GM23338 (cell line): ENCODE measurements around the gene KRTAP19-4. TPM values are rescaled to one million over a fixed set of nuclear protein-coding genes. Genes with fewer than 3 reads are reported as not detected.
A peak's percentile ranks its signal among the peaks of the same experiment; 100 is the strongest.
"Not testable (repeated sequence)": the region's sequence is repeated elsewhere in the genome, so short reads cannot be mapped to it uniquely, and the experiment has no call there.

Experiments
- ATAC-seq: fragments of 200-7000 bp; cut with Tn5 transposase; 3 replicates; pipeline ENCODE4 v1.9.1; 2020
- DNase-seq: peaks from one replicate; pipeline ENCODE4 v3.0.0-alpha.2; 2015; ENCODE audit warnings: low spot score
- H2AFZ ChIP-seq: fragments of 200-600 bp; sonication (generic); 2 replicates; pipeline ENCODE4 v1.8.0; 2016; ENCODE audit warnings: antibody characterized with exemption, mild to moderate bottlenecking, moderate library complexity
- H3F3A ChIP-seq: fragments of 200-600 bp; sonication (generic); replicated peaks from 2 replicates; pipeline ENCODE4 v1.8.0; 2017; ENCODE audit warnings: antibody characterized with exemption, mixed run types, low read depth
- H3K27ac ChIP-seq: fragments of 200-600 bp; sonication (generic); 2 replicates; pipeline ENCODE4 v1.6.1; 2016; ENCODE audit warnings: low read depth
- H3K27me3 ChIP-seq: fragments of 200-600 bp; sonication (generic); 2 replicates; pipeline ENCODE4 v1.8.0; 2016; ENCODE audit warnings: mild to moderate bottlenecking, mixed run types, moderate library complexity; ENCODE audit not compliant: insufficient read depth
- H3K36me3 ChIP-seq: fragments of 200-600 bp; sonication (generic); 2 replicates; pipeline ENCODE4 v1.8.0; 2016; ENCODE audit warnings: mild to moderate bottlenecking; ENCODE audit not compliant: insufficient read depth
- H3K4me1 ChIP-seq: fragments of 200-600 bp; sonication (generic); 2 replicates; pipeline ENCODE4 v1.8.0; 2016; ENCODE audit warnings: mild to moderate bottlenecking, moderate library complexity; ENCODE audit not compliant: insufficient read depth
- H3K4me2 ChIP-seq: fragments of 200-600 bp; sonication (generic); 2 replicates; pipeline ENCODE4 v1.7.1; 2017; ENCODE audit warnings: mixed run types
- H3K4me3 ChIP-seq: fragments of 200-600 bp; sonication (generic); 2 replicates; pipeline ENCODE4 v1.6.1; 2016; ENCODE audit warnings: mixed run types
- H3K79me2 ChIP-seq: fragments of 200-600 bp; sonication (generic); replicated peaks from 2 replicates; pipeline ENCODE4 v1.8.0; 2017; ENCODE audit warnings: mild to moderate bottlenecking; ENCODE audit not compliant: insufficient read depth
- H3K9me2 ChIP-seq: fragments of 200-600 bp; sonication (generic); 2 replicates; pipeline ENCODE4 v1.8.0; 2017; ENCODE audit not compliant: insufficient read depth
- H4K20me1 ChIP-seq: fragments of 200-600 bp; sonication (generic); replicated peaks from 2 replicates; pipeline ENCODE4 v1.8.0; 2017; ENCODE audit warnings: mild to moderate bottlenecking; ENCODE audit not compliant: insufficient read depth
- H3K27ac Mint-ChIP-seq: 2 replicates; pipeline ENCODE4 v1.8.0; 2020; ENCODE audit warnings: inconsistent platforms, mild to moderate bottlenecking, moderate library complexity, mixed read lengths
- H3K27me3 Mint-ChIP-seq: 3 replicates; pipeline ENCODE4 v1.8.0; 2022; ENCODE audit warnings: low read depth, mild to moderate bottlenecking, moderate library complexity, mixed read lengths, inconsistent platforms; ENCODE audit not compliant: insufficient read depth, poor library complexity
- H3K36me3 Mint-ChIP-seq: 3 replicates; pipeline ENCODE4 v1.8.0; 2021; ENCODE audit warnings: low read depth, mild to moderate bottlenecking, inconsistent platforms, moderate library complexity, mixed read lengths
- H3K4me1 Mint-ChIP-seq: 3 replicates; pipeline ENCODE4 v1.8.0; 2020; ENCODE audit warnings: mild to moderate bottlenecking, inconsistent platforms, mixed read lengths
- H3K4me3 Mint-ChIP-seq: 3 replicates; pipeline ENCODE4 v1.8.0; 2021; ENCODE audit warnings: moderate library complexity, mild to moderate bottlenecking, inconsistent platforms, mixed read lengths
- H3K9me3 Mint-ChIP-seq: 3 replicates; pipeline ENCODE4 v1.8.0; 2020; ENCODE audit warnings: moderate library complexity, mild to moderate bottlenecking, inconsistent platforms, mixed read lengths
- CTCF ChIP-seq, 2 experiments: fragments of 200-600 bp in 1 of 2; sonication (generic) in 1 of 2; conservative IDR thresholded peaks; 2 replicates each; pipeline versions ENCODE4 v1.5.1 to v1.6.1; 2016 to 2017; ENCODE audit warnings: antibody characterized with exemption in 2 of 2, low read depth in 2 of 2, mild to moderate bottlenecking in 2 of 2, moderate library complexity in 1 of 2
- EZH2 ChIP-seq: fragments of 200-600 bp; sonication (generic); IDR thresholded peaks from one replicate; pipeline ENCODE4 v1.8.0; 2017; ENCODE audit warnings: antibody characterized with exemption, mild to moderate bottlenecking, low read depth; ENCODE audit not compliant: unreplicated experiment
- ZNF331 ChIP-seq: fragments of 250-450 bp; sonication (Bioruptor Pico); IDR thresholded peaks from 2 replicates; pipeline ENCODE4 v1.5.0; 2020; ENCODE audit warnings: low read depth, mild to moderate bottlenecking, moderate library complexity
- polyA plus RNA-seq: library from polyadenylated mRNA; unstranded; fragments of >200 nt; fragmentation: Nextera tagmentation; extraction: Ambion mirVana; gene quantifications from 2 replicates; pipeline ENCODE4 v1.2.1, GENCODE V29; 2016
- total RNA-seq: library from RNA; depleted of rRNA; stranded (reverse); fragments of >200 nt; shearing (Covaris generic); gene quantifications from 2 replicates; pipeline ENCODE4 v1.2.3, GENCODE V29; 2014
- TF ChIP-seq, protein P1 (sequence below): fragments of 250-450 bp; sonication (Bioruptor Pico); IDR thresholded peaks from 2 replicates; pipeline ENCODE4 v1.5.0; 2020; ENCODE audit warnings: mild to moderate bottlenecking, moderate library complexity

KRTAP19-4 gene
- total and polyA plus RNA-seq, 2 experiments from 2014 or later = not detected

- TF ChIP-seq, protein P1, sequence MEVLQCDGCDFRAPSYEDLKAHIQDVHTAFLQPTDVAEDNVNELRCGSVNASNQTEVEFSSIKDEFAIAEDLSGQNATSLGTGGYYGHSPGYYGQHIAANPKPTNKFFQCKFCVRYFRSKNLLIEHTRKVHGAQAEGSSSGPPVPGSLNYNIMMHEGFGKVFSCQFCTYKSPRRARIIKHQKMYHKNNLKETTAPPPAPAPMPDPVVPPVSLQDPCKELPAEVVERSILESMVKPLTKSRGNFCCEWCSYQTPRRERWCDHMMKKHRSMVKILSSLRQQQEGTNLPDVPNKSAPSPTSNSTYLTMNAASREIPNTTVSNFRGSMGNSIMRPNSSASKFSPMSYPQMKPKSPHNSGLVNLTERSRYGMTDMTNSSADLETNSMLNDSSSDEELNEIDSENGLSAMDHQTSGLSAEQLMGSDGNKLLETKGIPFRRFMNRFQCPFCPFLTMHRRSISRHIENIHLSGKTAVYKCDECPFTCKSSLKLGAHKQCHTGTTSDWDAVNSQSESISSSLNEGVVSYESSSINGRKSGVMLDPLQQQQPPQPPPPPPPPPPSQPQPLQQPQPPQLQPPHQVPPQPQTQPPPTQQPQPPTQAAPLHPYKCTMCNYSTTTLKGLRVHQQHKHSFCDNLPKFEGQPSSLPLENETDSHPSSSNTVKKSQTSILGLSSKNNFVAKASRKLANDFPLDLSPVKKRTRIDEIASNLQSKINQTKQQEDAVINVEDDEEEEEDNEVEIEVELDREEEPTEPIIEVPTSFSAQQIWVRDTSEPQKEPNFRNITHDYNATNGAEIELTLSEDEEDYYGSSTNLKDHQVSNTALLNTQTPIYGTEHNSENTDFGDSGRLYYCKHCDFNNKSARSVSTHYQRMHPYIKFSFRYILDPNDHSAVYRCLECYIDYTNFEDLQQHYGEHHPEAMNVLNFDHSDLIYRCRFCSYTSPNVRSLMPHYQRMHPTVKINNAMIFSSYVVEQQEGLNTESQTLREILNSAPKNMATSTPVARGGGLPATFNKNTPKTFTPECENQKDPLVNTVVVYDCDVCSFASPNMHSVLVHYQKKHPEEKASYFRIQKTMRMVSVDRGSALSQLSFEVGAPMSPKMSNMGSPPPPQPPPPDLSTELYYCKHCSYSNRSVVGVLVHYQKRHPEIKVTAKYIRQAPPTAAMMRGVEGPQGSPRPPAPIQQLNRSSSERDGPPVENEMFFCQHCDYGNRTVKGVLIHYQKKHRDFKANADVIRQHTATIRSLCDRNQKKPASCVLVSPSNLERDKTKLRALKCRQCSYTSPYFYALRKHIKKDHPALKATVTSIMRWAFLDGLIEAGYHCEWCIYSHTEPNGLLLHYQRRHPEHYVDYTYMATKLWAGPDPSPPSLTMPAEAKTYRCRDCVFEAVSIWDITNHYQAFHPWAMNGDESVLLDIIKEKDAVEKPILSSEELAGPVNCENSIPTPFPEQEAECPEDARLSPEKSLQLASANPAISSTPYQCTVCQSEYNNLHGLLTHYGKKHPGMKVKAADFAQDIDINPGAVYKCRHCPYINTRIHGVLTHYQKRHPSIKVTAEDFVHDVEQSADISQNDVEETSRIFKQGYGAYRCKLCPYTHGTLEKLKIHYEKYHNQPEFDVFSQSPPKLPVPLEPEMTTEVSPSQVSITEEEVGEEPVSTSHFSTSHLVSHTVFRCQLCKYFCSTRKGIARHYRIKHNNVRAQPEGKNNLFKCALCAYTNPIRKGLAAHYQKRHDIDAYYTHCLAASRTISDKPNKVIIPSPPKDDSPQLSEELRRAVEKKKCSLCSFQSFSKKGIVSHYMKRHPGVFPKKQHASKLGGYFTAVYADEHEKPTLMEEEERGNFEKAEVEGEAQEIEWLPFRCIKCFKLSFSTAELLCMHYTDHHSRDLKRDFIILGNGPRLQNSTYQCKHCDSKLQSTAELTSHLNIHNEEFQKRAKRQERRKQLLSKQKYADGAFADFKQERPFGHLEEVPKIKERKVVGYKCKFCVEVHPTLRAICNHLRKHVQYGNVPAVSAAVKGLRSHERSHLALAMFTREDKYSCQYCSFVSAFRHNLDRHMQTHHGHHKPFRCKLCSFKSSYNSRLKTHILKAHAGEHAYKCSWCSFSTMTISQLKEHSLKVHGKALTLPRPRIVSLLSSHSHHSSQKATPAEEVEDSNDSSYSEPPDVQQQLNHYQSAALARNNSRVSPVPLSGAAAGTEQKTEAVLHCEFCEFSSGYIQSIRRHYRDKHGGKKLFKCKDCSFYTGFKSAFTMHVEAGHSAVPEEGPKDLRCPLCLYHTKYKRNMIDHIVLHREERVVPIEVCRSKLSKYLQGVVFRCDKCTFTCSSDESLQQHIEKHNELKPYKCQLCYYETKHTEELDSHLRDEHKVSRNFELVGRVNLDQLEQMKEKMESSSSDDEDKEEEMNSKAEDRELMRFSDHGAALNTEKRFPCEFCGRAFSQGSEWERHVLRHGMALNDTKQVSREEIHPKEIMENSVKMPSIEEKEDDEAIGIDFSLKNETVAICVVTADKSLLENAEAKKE (CRISPR knock-in tag) = no peak
- TF ChIP-seq EZH2 = no peak
- TF ChIP-seq ZNF331 (CRISPR knock-in tag) = no peak
Measured at GRCh38 chr21:30515681-30516080, 18.7 kb upstream of the KRTAP19-4 start (continued).

DNA sequence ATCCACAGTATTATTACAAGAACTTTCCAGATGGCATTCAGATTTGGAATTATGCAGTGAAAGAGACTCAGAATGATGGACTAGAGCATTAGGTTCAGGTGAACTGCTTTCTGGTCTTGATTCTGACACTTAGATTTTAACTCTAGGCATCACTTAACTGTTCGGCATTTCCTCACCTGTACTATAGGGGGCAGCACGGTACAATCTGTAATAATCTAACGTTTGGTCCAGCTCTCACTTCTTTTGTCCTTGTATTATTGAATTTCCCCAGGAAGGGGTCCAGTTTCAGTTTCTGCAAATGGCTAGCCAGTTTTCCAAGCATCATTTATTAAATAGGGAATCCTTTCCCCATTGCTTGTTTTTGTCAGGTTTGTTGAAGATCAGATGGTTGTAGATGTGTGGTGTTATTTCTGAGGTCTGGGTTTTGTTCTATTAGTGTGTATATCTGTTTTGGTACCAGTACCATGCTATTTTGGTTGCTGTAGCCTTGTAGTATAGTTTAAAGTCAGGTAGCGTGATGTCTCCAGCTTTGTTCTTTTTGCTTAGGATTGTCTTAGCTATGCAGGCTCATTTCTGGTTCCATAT, 8.7 kb upstream of the KRTAP19-4 start:
- not testable (repeated sequence) for H2AFZ ChIP-seq, H3K27ac Mint-ChIP-seq, H3K36me3 ChIP-seq, H3K4me1 Mint-ChIP-seq, H3K79me2 ChIP-seq, H3K9me3 Mint-ChIP-seq, H3K9me2 ChIP-seq, H3K4me3 ChIP-seq, H3K27me3 ChIP-seq, H3K4me3 Mint-ChIP-seq, H3K4me2 ChIP-seq, H3K27me3 Mint-ChIP-seq, H3K36me3 Mint-ChIP-seq, H3K27ac ChIP-seq, H3F3A ChIP-seq, H3K4me1 ChIP-seq, H4K20me1 ChIP-seq
- peak; percentile 71 to 84 for TF ChIP-seq CTCF (conservative IDR thresholded peaks at IDR 0.05; ENCODE audit: low read depth in 2 of 2)
- peak; percentile 31; the same call in 1 of the 3 replicates for ATAC-seq
- peak; percentile 71 for DNase-seq
